Measurements from ENCODE around the gene SEC23IP.
A peak's percentile ranks its signal among the peaks of the same experiment; 100 is the strongest.
"Not testable (repeated sequence)": the region's sequence is repeated elsewhere in the genome, so short reads cannot be mapped to it uniquely, and the experiment has no call there.

The SEC23IP gene

DNA sequence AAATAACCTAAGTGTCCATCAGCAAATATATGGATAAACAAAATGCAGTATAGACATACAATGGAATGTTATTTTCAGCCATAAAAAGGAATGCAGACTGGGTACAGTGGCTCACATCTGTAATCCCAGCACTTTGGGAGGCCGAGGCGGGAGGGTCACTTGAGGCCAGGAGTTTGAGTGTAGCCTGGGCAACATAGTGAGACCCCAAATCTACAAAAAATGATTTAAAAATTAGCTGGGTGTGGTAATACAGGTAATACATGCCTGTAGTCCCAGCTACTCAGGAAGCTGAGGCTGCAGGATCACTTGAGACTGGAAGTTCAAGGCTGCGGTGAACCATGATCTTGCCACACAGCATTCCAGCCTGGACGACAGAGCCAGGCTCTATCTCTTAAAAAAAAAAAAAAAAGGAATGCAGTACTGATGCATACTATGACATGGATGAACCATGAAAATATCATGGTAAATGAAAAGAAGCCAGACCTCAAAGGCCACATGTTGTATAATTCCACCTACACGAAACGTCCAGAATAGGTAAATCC lies 26.8 kb upstream of the SEC23IP start:
- peaks cover 24 to 64% of the 10 kb centered on the region in 2 donors for H3K4me1 Mint-ChIP-seq (ENCODE audit: low read depth in 2 of 2)
- peak overlapping the region; percentile 35 to 36 for H3K27ac Mint-ChIP-seq
- no peak overlapping the region for H3K4me3 Mint-ChIP-seq

DNA sequence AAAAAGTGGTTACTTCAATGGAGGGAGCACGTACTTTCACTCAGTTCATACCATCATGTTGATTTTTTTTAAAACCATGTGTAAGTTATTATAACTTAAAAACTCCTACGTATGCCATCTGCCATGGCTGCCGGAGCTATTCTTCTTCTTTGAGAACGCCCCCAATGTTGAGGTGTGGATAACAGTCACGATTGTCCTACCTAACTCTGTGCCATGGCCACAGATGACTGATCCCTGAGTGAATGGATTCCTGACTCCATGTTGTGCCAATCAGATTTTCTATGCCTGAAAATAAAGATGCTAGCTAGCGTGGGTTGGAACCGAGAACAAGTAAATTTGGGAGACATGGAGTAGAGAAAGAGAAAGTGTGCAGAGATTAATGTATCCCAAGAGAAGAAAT lies 25.2 kb upstream of the SEC23IP start:
- Mint-ChIP-seq H3K36me3 (ENCODE audit: insufficient read depth) (peaks cover 11% of the 10 kb centered on the region), H3K4me3 (no peak overlapping the region), H3K27ac (peak overlapping the region in 1 of 2 donors; percentile 69), H3K9me3 (no peaks in the 10 kb centered on the region), H3K4me1 (ENCODE audit: low read depth in 2 of 2) (peaks cover 22 to 60% of the 10 kb centered on the region in 2 donors), H3K27me3 (no peaks in the 10 kb centered on the region)
- no peak for DNase-seq
- ATAC-seq (replicated peaks): no peak

More for the DNA sequence above, 26.8 kb upstream of the SEC23IP start:
- peaks cover 11% of the 10 kb centered on the region for H3K36me3 Mint-ChIP-seq (ENCODE audit: insufficient read depth)
- DNase-seq: no peak
- ATAC-seq (replicated peaks): no peak
- H3K9me3 Mint-ChIP-seq: no peaks in the 10 kb centered on the region
- H3K27me3 Mint-ChIP-seq: no peaks in the 10 kb centered on the region

DNA sequence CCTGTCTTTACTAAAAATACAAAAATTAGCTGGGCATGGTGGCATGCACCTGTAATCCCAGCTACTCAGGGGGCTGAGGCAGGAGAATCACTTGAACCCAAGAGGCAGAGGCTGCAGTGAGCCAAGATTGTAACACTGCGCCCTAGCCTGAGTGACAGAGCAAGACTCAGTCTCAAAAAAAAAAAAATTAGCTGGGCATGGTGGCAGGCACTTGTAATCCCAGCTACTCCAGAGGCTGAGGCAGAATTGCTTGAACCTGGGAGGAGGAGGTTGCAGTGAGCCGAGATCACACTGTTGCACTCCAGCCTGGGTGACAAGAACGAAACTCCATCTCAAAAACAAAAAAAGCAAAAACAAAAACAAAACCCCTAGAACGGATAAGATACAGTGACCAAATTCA lies 23.1 kb upstream of the SEC23IP start:
- not testable (repeated sequence) for H3K27me3 Mint-ChIP-seq; DNase-seq; ATAC-seq (replicated peaks); H3K9me3 Mint-ChIP-seq
- H3K27ac Mint-ChIP-seq: peak overlapping the region in 1 of 2 donors; percentile 7
- H3K4me1 Mint-ChIP-seq (ENCODE audit: low read depth in 2 of 2): peaks cover 31 to 53% of the 10 kb centered on the region in 2 donors
- H3K36me3 Mint-ChIP-seq (ENCODE audit: insufficient read depth): peaks cover 22% of the 10 kb centered on the region
- H3K4me3 Mint-ChIP-seq: peak overlapping the region; percentile 55 to 78

DNA sequence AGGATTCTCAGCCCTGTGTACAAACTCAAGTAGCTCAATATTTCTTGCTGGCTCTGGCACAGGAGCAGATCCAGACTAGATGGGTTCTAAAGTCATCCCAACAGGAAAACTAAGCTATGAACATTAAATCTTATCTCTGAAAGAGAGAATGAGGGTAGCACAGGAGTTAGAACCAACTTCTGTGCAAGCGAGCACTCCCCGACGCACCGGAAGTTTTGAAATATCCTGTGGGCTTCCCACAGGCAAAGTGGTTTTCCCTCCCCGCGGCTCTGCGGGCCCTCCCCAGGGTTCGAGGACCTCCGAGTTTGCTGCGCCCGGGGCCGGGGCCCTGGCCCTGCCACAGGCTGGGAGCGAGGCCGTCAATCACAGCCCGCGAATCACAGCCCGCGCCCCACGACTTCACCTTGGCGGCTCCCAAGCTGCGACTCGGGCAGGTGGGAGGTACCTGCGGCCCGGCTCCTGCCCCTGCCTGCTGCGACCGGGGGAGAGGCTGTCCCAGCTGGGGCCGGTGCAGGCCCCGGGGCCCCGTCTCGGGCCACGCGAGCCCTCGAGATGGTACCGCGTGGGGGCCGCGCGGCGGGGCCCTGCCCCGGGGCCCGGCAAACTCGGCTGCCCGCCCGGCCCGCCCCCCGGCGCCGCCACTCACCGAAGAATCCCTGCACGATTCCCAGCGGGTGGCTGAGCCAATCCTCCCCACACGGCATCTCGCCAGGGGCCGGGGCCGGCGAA lies 20.5 kb upstream of the SEC23IP start:
- ATAC-seq (replicated peaks) (peak; percentile 29), DNase-seq (peak; percentile 32 to 43 (median 37))
- Mint-ChIP-seq H3K9me3 (no peaks in the 10 kb centered on the region), H3K27me3 (no peaks in the 10 kb centered on the region), H3K36me3 (ENCODE audit: insufficient read depth) (peaks cover 11% of the 10 kb centered on the region), H3K27ac (peak overlapping the region; percentile 63 to 81), H3K4me3 (peak overlapping the region; percentile 78 to 88), H3K4me1 (ENCODE audit: low read depth in 2 of 2) (peaks cover 24 to 40% of the 10 kb centered on the region in 2 donors)

DNA sequence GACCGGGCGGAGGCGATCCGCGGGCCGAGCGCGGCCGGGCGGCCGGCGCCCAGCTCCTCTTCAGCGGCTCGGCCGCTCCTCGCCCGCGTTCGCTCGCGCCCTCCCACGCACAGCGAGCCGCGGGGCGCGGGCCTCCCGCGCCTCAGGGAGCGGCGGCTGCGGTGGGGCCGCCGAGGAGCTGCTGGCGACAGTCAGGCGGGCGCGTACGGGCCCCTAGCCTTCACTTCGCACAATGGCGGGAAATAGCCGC lies 20.0 kb upstream of the SEC23IP start, which contains the start of gene MCMBP:
Gene MCMBP (minus strand): TSS at position 234 of the 250 bp plus-strand sequence. CDS start 259 bp downstream, outside the sequence.
- Mint-ChIP-seq H3K9me3 (no peaks in the 10 kb centered on the region), H3K27me3 (no peaks in the 10 kb centered on the region), H3K4me1 (ENCODE audit: low read depth in 2 of 2) (peaks cover 24 to 40% of the 10 kb centered on the region in 2 donors), H3K27ac (peak within 1 kb of the TSS; percentile 81 to 92), H3K36me3 (ENCODE audit: insufficient read depth) (peaks cover 11% of the 10 kb centered on the region), H3K4me3 (peak within 1 kb of the TSS; percentile 86 to 88)
- no peak for ATAC-seq (replicated peaks)
- DNase-seq: no peak

DNA sequence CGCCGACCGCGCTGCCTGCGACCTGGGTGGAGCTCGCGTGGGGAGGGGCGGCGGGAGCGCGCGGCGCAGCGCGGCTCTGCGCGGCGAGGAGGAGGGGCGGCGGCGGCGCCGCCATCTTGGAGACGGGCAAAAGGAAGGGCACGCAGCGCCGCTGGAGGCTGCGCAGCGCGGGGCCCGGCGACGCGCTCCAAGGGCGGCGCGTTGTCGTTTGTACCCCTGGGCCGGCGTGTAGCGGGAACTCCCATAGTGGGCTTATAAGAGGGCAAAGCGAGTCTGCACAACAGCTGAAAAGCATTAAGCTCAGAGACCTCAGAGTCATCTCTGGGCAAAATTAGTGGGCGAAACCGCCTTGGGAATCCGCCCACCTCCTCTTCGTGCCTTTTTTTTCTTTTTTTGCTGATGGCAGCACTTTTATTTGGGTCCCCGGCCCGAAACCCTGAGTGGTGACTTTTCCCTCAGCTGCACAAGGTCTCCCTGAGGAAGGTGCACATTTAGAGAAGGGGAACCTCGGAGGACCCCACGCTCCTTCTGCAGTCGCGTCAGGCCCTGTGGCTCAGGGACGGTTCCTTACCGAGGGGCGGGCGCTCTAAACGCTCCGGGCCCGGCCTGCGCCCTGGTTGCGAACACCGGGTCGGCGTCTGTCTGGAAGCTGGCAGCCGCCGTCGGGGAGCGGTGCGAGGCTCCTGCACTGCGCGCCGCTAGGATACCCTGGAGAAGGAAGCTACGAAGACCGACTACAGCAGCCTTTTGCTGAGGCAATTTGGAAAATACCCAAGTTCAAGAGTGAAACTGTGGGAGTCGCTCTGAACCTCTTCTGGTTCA lies 19.5 kb upstream of the SEC23IP start:
- Mint-ChIP-seq H3K9me3 (no peaks in the 10 kb centered on the region), H3K4me1 (ENCODE audit: low read depth in 2 of 2) (peaks cover 24 to 37% of the 10 kb centered on the region in 2 donors), H3K4me3 (peak overlapping the region; percentile 86 to 87), H3K27me3 (no peaks in the 10 kb centered on the region), H3K27ac (peak overlapping the region; percentile 62 to 92), H3K36me3 (ENCODE audit: insufficient read depth) (peaks cover 11% of the 10 kb centered on the region)
- DNase-seq: peak; percentile 78 to 87 (median 81)
- ATAC-seq (replicated peaks): peak; percentile 88

DNA sequence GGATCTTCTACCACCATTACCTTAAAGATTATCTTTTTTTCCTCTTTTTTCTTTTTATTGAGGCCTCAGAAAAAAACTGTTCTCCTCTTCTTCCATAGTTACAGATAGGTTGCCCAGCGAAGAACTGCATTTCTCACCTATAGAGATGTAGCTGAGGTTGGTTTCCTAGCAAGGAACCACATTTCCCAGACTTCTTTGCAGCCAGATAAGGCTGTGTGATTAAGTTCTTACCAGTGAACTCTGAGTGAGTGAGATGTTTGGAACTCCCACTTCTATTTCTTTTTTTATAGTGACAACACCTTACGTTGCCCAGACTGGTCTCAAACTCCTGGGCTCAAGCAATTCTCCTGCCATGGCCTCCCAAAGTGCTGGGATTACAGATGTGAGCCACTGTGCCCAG lies 14.0 kb upstream of the SEC23IP start:
- H3K4me1 Mint-ChIP-seq (ENCODE audit: low read depth in 2 of 2): peaks cover 5 to 6% of the 10 kb centered on the region in 2 donors
- H3K36me3 Mint-ChIP-seq (ENCODE audit: insufficient read depth): peaks cover 3% of the 10 kb centered on the region
- DNase-seq: no peak
- no peak overlapping the region for H3K4me3 Mint-ChIP-seq
- no peaks in the 10 kb centered on the region for H3K27me3 Mint-ChIP-seq
- peak; percentile 43 for ATAC-seq (replicated peaks)
- no peaks in the 10 kb centered on the region for H3K9me3 Mint-ChIP-seq
- no peak overlapping the region for H3K27ac Mint-ChIP-seq

DNA sequence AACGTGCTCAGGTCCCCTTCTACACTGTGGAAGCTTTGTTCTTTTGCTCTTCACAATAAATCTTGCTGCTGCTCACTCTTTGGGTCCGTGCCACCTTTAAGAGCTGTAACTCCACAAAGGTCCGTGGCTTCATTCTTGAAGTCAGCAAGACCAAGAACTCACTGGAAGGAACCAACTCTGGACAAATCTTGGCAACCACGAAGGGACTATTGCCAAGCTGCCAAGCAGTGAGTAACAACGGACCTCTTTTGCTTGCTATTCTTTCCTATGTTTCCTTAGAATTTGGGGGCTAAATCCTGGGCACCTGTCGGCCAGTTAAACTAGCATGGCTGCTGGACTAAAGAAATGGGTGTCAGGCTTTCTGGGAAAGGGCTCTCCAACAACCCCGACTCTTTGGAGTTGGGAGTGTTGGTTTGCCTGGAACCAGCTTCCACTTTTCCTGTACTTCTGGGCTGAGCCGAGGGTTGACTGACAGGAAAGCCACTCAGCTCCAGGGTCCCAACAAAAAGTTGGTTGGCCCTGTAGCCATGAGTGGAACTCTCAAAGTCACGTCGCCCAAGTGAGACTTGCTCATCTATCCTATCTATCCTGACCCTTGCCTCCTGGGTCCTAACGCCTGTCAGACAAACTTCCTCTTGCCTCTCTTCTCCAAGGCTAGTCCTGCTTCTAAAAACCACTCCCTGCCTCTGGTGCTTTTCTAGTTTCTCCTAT lies 8.5 kb upstream of the SEC23IP start:
- not testable (repeated sequence) for H3K4me1 Mint-ChIP-seq (ENCODE audit: low read depth in 2 of 2); H3K36me3 Mint-ChIP-seq (ENCODE audit: insufficient read depth); H3K27me3 Mint-ChIP-seq; H3K27ac Mint-ChIP-seq; H3K9me3 Mint-ChIP-seq; DNase-seq; H3K4me3 Mint-ChIP-seq; ATAC-seq (replicated peaks)

DNA sequence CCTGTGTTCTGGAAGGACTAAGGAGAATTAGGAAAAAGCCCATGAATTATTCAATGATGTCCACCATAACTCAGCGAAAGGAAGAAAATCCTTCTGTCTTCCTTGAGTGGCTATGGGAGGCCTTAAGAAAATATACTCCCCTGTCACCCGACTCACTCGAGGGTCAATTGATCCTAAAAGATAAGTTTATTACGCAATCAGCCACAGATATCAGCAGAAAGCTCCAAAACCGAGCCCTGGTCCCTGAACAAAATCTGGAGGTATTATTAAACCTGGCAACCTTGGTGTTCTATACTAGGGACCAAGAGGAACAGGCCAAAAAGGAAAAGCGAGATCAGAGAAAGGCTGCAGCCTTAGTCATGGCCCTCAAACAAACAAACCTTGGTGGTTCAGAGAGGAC lies 6.5 kb upstream of the SEC23IP start:
- H3K27ac Mint-ChIP-seq; ATAC-seq (replicated peaks); H3K9me3 Mint-ChIP-seq; H3K4me3 Mint-ChIP-seq; H3K36me3 Mint-ChIP-seq (ENCODE audit: insufficient read depth); H3K4me1 Mint-ChIP-seq (ENCODE audit: low read depth in 2 of 2); DNase-seq; H3K27me3 Mint-ChIP-seq: not testable (repeated sequence)

DNA sequence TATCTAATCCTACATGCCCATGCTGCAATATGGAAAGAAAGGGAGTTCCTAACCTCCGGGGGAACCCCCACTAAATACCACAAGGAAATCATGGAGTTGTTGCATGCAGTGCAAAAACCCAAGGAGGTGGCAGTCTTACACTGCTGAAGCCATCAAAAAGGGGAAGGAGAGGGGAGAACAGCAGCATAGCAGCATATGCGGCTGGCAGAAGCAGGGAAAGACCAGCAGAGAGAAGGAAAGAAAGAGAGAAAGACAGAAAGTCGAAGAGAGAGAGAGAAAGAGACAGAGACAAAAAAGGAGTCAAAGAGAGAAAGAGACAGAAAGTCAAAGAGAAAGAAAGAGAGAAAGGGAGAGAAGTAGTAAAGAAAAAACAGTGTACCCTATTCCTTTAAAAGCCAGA lies 3.8 kb upstream of the SEC23IP start:
- ATAC-seq (replicated peaks); H3K36me3 Mint-ChIP-seq (ENCODE audit: insufficient read depth); H3K4me1 Mint-ChIP-seq (ENCODE audit: low read depth in 2 of 2); H3K27ac Mint-ChIP-seq; H3K27me3 Mint-ChIP-seq; DNase-seq; H3K9me3 Mint-ChIP-seq; H3K4me3 Mint-ChIP-seq: not testable (repeated sequence)

DNA sequence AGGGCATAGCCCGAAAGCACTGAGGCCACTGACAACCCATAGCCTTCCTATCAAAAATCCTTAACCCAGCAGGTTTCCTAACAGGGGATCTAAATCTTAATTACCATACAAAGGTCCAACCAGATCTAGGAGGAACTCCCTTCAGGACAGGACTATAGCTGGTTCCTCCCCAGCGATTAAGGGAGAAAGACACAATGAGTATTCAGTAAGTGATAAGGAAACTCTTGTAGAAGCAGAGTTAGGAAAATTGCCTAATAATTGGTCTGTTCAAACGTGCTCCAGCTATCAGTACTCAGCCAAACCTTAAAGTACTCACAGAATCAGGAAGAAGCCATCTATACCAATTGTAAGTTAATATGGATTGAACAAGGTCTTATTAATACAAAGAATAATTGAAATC lies 3.3 kb upstream of the SEC23IP start:
- DNase-seq; ATAC-seq (replicated peaks); H3K9me3 Mint-ChIP-seq; H3K36me3 Mint-ChIP-seq (ENCODE audit: insufficient read depth); H3K27ac Mint-ChIP-seq; H3K27me3 Mint-ChIP-seq; H3K4me3 Mint-ChIP-seq: not testable (repeated sequence)
- peaks cover 12% of the 10 kb centered on the region in 2 donors for H3K4me1 Mint-ChIP-seq (ENCODE audit: low read depth in 2 of 2)

DNA sequence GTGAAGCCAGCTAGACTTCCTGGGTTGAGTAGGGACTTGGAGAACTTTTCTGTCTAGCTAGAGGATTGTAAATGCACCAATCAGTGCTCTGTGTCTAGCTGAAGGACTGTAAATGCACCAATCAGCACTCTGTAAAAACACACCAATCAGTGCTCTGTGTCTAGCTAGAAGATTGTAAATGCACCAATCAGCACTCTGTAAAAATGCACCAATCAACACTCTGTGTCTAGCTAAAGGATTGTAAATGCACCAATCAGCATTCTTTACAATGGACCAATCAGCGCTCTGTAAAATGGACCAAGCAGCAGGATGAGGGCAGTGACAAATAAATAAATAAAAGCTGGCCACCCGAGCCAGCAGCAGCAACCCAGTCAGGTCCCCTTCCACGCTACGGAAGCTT lies 2.2 kb upstream of the SEC23IP start:
- Mint-ChIP-seq H3K4me1 (ENCODE audit: low read depth in 2 of 2) (peaks cover 21 to 22% of the 10 kb centered on the region in 2 donors), H3K4me3 (peak overlapping the region in 1 of 2 donors; percentile 22)
- not testable (repeated sequence) for H3K27me3 Mint-ChIP-seq; H3K9me3 Mint-ChIP-seq; H3K36me3 Mint-ChIP-seq (ENCODE audit: insufficient read depth); ATAC-seq (replicated peaks); H3K27ac Mint-ChIP-seq; DNase-seq

DNA sequence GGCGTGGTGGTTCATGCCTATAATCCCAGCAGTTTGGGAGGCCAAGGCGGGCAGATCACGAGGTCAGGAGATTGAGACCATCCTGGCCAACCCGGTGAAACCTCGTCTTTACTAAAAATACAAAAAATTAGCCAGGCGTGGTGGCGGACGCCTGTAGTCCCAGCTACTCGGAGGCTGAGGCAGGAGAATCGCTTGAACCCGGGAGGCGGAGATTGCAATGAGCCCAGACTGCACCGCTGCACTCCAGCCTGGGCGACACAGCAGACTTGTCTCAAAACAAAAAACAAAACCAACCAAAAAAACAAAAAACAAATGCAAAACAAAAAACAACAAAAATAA lies 712 bp upstream of the SEC23IP start:
- H3K9me3 Mint-ChIP-seq; DNase-seq; H3K27me3 Mint-ChIP-seq; ATAC-seq (replicated peaks): not testable (repeated sequence)
- Mint-ChIP-seq H3K4me1 (ENCODE audit: low read depth in 2 of 2) (peaks cover 35 to 36% of the 10 kb centered on the region in 2 donors), H3K4me3 (peak overlapping the region; percentile 97 to 98), H3K27ac (peak overlapping the region; percentile 96 to 97), H3K36me3 (ENCODE audit: insufficient read depth) (peaks cover 10% of the 10 kb centered on the region)
